Activated naive CD8-positive, alpha-beta T cell treated with anti-CD3 and anti-CD28 coated beads, Interleukin-2, amount 10 ng/mL, durations not matched to agents 7 days and 5 days (primary cell): ENCODE data around the gene SPTLC3. TPM values are rescaled to one million over a fixed set of nuclear protein-coding genes. Genes with fewer than 3 reads are reported as not detected.

Source experiments
- ATAC-seq: fragments of 150-1000 bp; cut with Tn5 transposase; one replicate; pipeline ENCODE4 v1.10.0; 2021; ENCODE audit warnings: low read depth, moderate library complexity
- POLR2A ChIA-PET: fragments of 350-600 bp; sonication (Branson Sonifier 250); formaldehyde crosslinking; loops from one replicate; lab custom pipeline; 2021; ENCODE audit warnings: antibody characterized with exemption; lab: Charles Lee
- DNase-seq: peaks from one replicate; pipeline ENCODE4 v3.0.0; 2021
- H3K27ac Mint-ChIP-seq: one replicate; pipeline ENCODE4 v1.8.0; 2022; ENCODE audit warnings: mild to moderate bottlenecking, mixed read lengths
- H3K27me3 Mint-ChIP-seq: one replicate; pipeline ENCODE4 v1.8.0; 2022; ENCODE audit warnings: mild to moderate bottlenecking, moderate library complexity, mixed read lengths
- H3K36me3 Mint-ChIP-seq: one replicate; pipeline ENCODE4 v1.8.0; 2021; ENCODE audit warnings: mild to moderate bottlenecking, mixed read lengths
- H3K4me1 Mint-ChIP-seq: one replicate; pipeline ENCODE4 v1.8.0; 2021; ENCODE audit warnings: mixed read lengths
- H3K4me3 Mint-ChIP-seq: one replicate; pipeline ENCODE4 v1.8.0; 2022; ENCODE audit warnings: mild to moderate bottlenecking, moderate library complexity, mixed read lengths
- H3K9me3 Mint-ChIP-seq: one replicate; pipeline ENCODE4 v1.8.0; 2021; ENCODE audit warnings: mixed read lengths
- total RNA-seq, 2 experiments: library from RNA; stranded (reverse); gene quantifications; one replicate each; pipeline ENCODE4 v1.2.3, GENCODE V29; 2021

SPTLC3 gene
- total RNA-seq, 2 experiments from 2014 or later = 0.94 to 1.0 TPM

DNA sequence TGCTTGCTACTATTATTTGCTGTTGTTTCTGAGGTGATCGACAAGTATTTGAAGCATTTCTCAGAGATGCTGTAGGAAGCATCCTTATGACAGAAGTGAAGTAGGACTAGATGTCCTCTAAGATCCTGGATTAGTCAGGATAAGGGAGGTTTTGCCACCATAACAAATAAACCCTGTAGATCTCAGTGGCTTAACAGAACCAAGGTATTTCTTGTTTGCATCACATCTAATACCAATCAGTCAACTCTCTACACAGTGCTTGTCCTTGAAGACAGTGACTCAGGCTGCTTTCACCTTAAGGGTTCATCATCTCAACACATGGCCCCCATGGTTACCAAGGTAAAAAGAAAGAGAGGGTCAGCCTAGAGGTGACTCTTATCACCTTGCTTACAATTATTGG lies 119.4 kb downstream of the SPTLC3 start:
- H3K27me3 Mint-ChIP-seq = peaks cover 12% of the 10 kb centered on the region
- ATAC-seq (no peak), DNase-seq (no peak)
- peaks cover 4% of the 10 kb centered on the region for H3K9me3 Mint-ChIP-seq
- H3K4me3 Mint-ChIP-seq = no peak overlapping the region
- no peaks in the 10 kb centered on the region for H3K36me3 Mint-ChIP-seq
- H3K4me1 Mint-ChIP-seq = no peaks in the 10 kb centered on the region
- POLR2A ChIA-PET = no interaction called here
- H3K27ac Mint-ChIP-seq = no peak overlapping the region

DNA sequence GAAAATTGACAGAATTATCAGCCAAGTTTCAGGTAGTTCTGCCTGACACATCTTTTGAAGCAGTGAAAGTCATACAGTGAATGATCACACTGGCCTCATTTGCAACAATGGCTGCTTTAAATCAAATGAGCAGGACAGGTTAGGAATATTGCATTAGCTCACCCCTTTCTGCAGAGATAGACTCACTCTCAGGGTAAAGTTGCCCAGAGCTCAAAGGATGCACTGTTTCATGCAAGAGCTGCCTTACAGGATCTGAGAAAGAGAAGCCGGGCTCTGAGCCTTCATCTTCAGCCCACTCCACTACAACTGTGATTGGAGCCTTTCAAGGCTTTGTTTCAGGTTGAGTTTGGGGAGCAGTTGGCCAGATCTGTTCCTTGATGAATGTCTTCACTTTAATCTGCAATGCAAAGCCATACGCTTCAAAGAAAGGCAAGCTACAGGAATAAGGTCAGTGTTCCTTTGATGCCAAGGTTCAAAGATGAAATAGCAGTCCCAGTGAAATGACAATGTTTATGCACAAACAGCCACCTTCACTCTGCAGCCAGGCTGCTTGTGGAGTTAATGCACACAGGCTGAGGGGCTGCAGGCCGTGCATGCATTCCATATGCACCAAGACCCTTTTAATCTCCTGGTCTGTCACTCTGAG lies 121.4 kb downstream of the SPTLC3 start:
- Mint-ChIP-seq H3K27me3 (peaks cover 12% of the 10 kb centered on the region), H3K4me3 (no peak overlapping the region), H3K27ac (no peak overlapping the region), H3K36me3 (no peaks in the 10 kb centered on the region), H3K9me3 (peaks cover 4% of the 10 kb centered on the region), H3K4me1 (no peaks in the 10 kb centered on the region)
- ATAC-seq (no peak), DNase-seq (no peak)
- POLR2A ChIA-PET = no interaction called here

- DNase-seq (no peak), ATAC-seq (no peak)
- Mint-ChIP-seq H3K36me3 (no peaks in the 10 kb centered on the region), H3K9me3 (peaks cover 5% of the 10 kb centered on the region), H3K27ac (no peak overlapping the region), H3K4me3 (no peak overlapping the region), H3K4me1 (no peaks in the 10 kb centered on the region), H3K27me3 (peaks cover 12% of the 10 kb centered on the region)
- POLR2A ChIA-PET = no interaction called here
Measured at GRCh38 chr20:13130707-13131103, 121.9 kb downstream of the SPTLC3 start.

DNA sequence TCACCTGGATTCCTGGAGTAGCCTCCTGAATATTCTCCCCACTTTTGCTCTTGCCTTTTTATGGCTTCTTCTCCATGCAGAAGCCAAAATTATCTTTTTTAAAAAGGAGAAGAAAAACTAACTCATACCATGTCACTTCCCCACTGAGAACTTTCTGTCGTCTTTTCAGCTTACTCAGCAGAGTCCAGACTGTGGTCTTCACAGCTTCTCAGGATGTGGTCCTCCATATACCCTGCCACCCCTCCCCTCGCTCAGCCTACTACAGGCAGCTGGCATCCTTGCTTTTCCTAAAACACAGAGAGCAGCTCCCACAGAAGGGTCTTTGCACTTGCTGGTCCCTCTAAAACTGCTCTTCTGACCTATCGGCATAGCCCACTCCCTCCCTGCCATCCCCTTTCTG lies 122.9 kb downstream of the SPTLC3 start:
- Mint-ChIP-seq H3K9me3 (peaks cover 6% of the 10 kb centered on the region), H3K4me3 (no peak overlapping the region), H3K36me3 (no peaks in the 10 kb centered on the region), H3K27ac (no peak overlapping the region), H3K4me1 (no peaks in the 10 kb centered on the region), H3K27me3 (peaks cover 12% of the 10 kb centered on the region)
- DNase-seq = no peak
- no peak for ATAC-seq
- POLR2A ChIA-PET = no interaction called here

- H3K27ac Mint-ChIP-seq = no peak overlapping the region
- POLR2A ChIA-PET = no interaction called here
- DNase-seq = no peak
Measured at GRCh38 chr20:13139459-13140150, 130.8 kb downstream of the SPTLC3 start.

GRCh38 chr20:13140201-13140600 lies 131.4 kb downstream of the SPTLC3 start:
- H3K27me3 Mint-ChIP-seq = peaks cover 9% of the 10 kb centered on the region
- peaks cover 11% of the 10 kb centered on the region for H3K4me1 Mint-ChIP-seq
- H3K36me3 Mint-ChIP-seq = no peaks in the 10 kb centered on the region
- peaks cover 2% of the 10 kb centered on the region for H3K9me3 Mint-ChIP-seq
- H3K4me3 Mint-ChIP-seq = no peak overlapping the region
- ATAC-seq (no peak), DNase-seq (no peak)
- POLR2A ChIA-PET = no interaction called here
- H3K27ac Mint-ChIP-seq = no peak overlapping the region

More at GRCh38 chr20:13139459-13140150, 130.8 kb downstream of the SPTLC3 start:
- peaks cover 2% of the 10 kb centered on the region for H3K9me3 Mint-ChIP-seq
- ATAC-seq = no peak
- H3K36me3 Mint-ChIP-seq = no peaks in the 10 kb centered on the region
- peaks cover 11% of the 10 kb centered on the region for H3K4me1 Mint-ChIP-seq
- H3K4me3 Mint-ChIP-seq = no peak overlapping the region
- peaks cover 9% of the 10 kb centered on the region for H3K27me3 Mint-ChIP-seq

DNA sequence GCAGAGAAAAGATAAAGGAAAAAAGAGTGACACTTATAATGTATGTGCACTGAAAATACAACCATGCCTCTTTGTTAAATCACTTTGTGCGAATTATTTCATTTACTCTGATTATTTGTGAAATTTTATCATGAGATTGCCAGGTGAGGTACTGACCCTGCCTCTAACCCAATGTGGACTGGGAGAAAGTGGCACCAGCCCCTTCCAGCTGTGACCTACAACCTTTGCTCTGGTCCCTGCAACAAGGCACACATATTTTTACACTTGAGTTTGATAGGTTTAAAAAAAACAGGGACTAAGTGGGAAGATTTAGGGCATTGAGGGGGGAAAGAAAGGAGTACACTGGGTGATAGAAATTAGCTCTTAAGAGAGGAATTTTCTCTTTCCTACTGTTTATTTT lies 132.0 kb downstream of the SPTLC3 start:
- DNase-seq = no peak
- Mint-ChIP-seq H3K4me1 (peaks cover 11% of the 10 kb centered on the region), H3K27ac (no peak overlapping the region), H3K27me3 (peaks cover 9% of the 10 kb centered on the region), H3K4me3 (no peak overlapping the region), H3K9me3 (no peaks in the 10 kb centered on the region), H3K36me3 (no peaks in the 10 kb centered on the region)
- ATAC-seq = no peak
- POLR2A ChIA-PET = interaction anchor here (0.5 kb wide), 1 partner anchor 14 kb away, joined by 3 read pairs; no protein-coding TSS in a partner anchor

DNA sequence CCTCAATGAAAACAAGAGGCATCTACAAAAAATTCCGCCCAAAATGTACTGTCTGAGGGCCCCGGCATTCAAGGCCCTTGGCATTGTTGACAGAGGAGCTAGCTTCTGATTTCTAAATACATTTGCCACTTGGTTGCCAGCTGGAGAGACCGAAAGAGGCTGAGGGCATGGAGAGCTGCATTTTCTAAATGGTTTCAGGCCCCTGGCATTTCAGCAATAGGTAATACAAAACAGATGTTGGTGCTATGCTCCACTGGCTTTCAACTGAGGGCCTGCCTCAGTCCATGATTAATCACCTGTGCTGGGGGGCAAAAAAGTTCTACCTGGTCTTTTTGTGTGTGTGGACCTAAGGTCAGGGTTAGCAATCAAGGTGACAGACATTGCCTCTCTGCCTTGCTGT lies 132.8 kb downstream of the SPTLC3 start:
- Mint-ChIP-seq H3K4me1 (peaks cover 11% of the 10 kb centered on the region), H3K27me3 (peaks cover 9% of the 10 kb centered on the region), H3K9me3 (no peaks in the 10 kb centered on the region), H3K36me3 (no peaks in the 10 kb centered on the region), H3K4me3 (no peak overlapping the region), H3K27ac (no peak overlapping the region)
- POLR2A ChIA-PET = no interaction called here
- ATAC-seq = no peak
- DNase-seq = no peak

- no peak overlapping the region for H3K4me3 Mint-ChIP-seq
- no peak for ATAC-seq
- peaks cover 11% of the 10 kb centered on the region for H3K27me3 Mint-ChIP-seq
- POLR2A ChIA-PET = no interaction called here
- H3K9me3 Mint-ChIP-seq = no peaks in the 10 kb centered on the region
- DNase-seq = no peak
- no peaks in the 10 kb centered on the region for H3K36me3 Mint-ChIP-seq
- H3K27ac Mint-ChIP-seq = no peak overlapping the region
- H3K4me1 Mint-ChIP-seq = peaks cover 11% of the 10 kb centered on the region
Measured at GRCh38 chr20:13142143-13142542, 133.4 kb downstream of the SPTLC3 start.

DNA sequence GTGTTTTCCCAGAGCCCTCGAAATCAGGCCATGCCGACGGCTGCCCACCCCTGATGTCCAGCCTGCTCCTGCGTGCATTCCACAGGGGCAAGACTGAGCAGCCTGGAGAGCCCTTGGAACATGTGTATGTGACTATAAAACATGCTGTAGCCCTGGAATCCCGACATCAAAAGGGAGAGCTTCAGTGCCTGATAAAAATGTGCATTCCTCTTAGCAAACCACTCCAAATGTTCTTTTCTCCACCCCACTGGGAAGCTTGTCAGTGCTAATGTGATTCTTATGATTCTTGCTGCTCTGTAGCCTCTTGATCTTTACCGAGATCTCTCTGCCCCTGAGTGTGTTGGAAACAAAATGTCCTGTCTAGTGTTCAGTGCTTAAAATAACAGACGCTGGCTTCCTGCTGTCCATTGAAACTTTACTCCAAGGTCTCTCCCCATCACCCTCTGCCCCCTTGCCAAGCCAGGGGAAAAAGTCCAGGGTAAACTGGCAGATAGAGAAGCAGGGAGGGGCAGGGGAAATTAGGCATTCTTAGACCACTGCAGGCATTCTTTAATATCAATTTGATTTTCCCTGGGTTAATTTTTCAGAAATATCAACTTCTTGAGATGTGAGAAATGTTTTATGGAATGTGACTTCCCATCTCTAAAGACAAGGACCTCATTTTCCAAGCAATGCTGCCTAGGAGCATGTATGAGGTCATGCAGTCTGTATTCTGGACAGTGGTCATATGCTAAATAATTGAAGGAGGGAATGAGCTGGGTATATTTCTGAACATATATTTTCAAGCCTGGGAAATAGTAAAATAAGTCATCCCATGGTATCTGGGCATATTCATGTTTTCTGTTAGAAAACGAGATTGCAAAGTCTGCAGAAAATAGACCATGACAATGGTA lies 138.5 kb downstream of the SPTLC3 start:
- no peak overlapping the region for H3K27ac Mint-ChIP-seq
- no peak for ATAC-seq
- POLR2A ChIA-PET = no interaction called here
- peaks cover 11% of the 10 kb centered on the region for H3K27me3 Mint-ChIP-seq
- peaks cover 2% of the 10 kb centered on the region for H3K4me1 Mint-ChIP-seq
- H3K4me3 Mint-ChIP-seq = no peak overlapping the region
- no peaks in the 10 kb centered on the region for H3K9me3 Mint-ChIP-seq
- H3K36me3 Mint-ChIP-seq = no peaks in the 10 kb centered on the region
- no peak for DNase-seq

DNA sequence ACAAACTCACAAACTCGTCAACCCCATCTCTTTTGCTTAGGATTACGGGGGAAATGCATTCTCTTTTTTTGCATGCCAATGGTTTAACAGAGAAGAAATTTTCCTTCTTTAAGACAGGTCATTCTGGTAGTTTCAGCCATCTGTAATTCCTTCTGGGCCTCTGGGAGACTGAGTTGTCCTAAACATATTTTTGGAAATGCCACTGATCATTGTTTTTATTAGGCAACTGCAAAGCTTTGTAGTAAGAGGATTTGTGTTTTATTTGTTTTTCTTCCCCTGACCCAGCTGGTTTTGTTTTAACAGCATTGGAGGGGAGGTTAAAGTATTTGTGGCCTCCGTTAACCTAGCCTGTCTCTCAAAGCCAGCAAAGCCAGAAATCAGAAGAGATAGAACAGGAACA lies 139.2 kb downstream of the SPTLC3 start:
- no peaks in the 10 kb centered on the region for H3K9me3 Mint-ChIP-seq
- DNase-seq (no peak), ATAC-seq (no peak)
- no peak overlapping the region for H3K27ac Mint-ChIP-seq
- POLR2A ChIA-PET = no interaction called here
- H3K4me1 Mint-ChIP-seq = no peaks in the 10 kb centered on the region
- no peaks in the 10 kb centered on the region for H3K36me3 Mint-ChIP-seq
- peaks cover 11% of the 10 kb centered on the region for H3K27me3 Mint-ChIP-seq
- no peak overlapping the region for H3K4me3 Mint-ChIP-seq

GRCh38 chr20:13148402-13148801 lies 139.6 kb downstream of the SPTLC3 start:
- no peak overlapping the region for H3K27ac Mint-ChIP-seq
- no peaks in the 10 kb centered on the region for H3K36me3 Mint-ChIP-seq
- no peaks in the 10 kb centered on the region for H3K4me1 Mint-ChIP-seq
- ATAC-seq (no peak), DNase-seq (no peak)
- peaks cover 11% of the 10 kb centered on the region for H3K27me3 Mint-ChIP-seq
- H3K4me3 Mint-ChIP-seq = no peak overlapping the region
- POLR2A ChIA-PET = no interaction called here
- no peaks in the 10 kb centered on the region for H3K9me3 Mint-ChIP-seq

GRCh38 chr20:13148961-13149360 lies 140.2 kb downstream of the SPTLC3 start:
- ATAC-seq (no peak), DNase-seq (no peak)
- Mint-ChIP-seq H3K9me3 (no peaks in the 10 kb centered on the region), H3K27me3 (peaks cover 14% of the 10 kb centered on the region), H3K4me3 (no peak overlapping the region), H3K36me3 (no peaks in the 10 kb centered on the region), H3K4me1 (no peaks in the 10 kb centered on the region), H3K27ac (no peak overlapping the region)
- POLR2A ChIA-PET = no interaction called here
